Suppressor macrophage (primary cell): Measurements from ENCODE around the gene HIKESHI.
"Not testable (repeated sequence)": the region's sequence is repeated elsewhere in the genome, so short reads cannot be mapped to it uniquely, and the experiment has no call there.

Experiments used
- DNase-seq, 4 experiments: peaks; one replicate each; pipeline ENCODE4 v3.0.0-alpha.2; 2020 to 2022

HIKESHI gene

GRCh38 chr11:86294026-86294425 lies 8.0 kb upstream of the HIKESHI start:
- no peak for DNase-seq

- DNase-seq: no peak
These were observed 323 bp upstream of the HIKESHI start for GRCh38 chr11:86301742-86302091.

DNA sequence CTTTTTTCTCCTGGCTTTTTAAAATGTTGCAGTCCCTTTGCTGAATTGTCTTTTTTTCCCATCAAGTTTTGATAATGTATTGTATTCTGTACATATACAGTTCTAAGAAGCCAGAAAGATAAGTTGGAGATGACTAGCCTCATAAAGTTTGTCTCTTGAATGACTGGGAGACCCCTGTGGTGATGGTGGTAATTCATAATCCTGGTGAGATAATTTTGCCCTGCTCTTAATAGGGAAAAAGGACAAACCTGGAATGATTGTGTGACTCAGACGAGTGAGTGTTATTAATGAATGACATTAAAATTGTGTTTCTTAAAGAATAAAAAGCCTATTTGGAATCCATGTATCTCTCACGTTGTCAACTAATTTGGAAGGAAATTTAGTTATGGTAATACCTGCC lies 1.2 kb downstream of the HIKESHI start:
- no peak for DNase-seq

- not testable (repeated sequence) for DNase-seq
These were observed 6.7 kb downstream of the HIKESHI start for GRCh38 chr11:86308710-86309109.

GRCh38 chr11:86313793-86314192 lies 11.8 kb downstream of the HIKESHI start:
- no peak for DNase-seq

DNA sequence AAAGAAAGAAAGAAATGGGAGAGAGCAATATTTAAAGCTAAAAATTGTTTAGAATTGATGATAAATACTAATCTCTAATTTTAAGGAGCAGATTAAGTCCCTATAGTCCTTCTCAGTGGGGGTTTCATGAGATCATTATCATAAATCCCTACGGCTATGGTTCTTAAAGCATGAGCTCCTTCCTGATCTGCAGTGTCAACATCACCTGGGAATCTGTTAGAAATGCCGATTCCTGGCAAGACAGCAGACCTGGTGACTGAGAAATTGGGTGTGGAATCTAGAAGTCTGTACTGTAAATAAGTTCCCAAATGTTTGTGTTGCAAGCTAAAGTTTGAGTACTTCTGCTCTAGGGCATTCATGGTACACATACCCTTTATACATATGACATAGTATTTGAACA lies 12.6 kb downstream of the HIKESHI start:
- no peak for DNase-seq

- DNase-seq: no peak
These were observed 33.2 kb downstream of the HIKESHI start for GRCh38 chr11:86335131-86335767.

GRCh38 chr11:86337227-86337626 lies 35.2 kb downstream of the HIKESHI start:
- DNase-seq: no peak

GRCh38 chr11:86341382-86341781 lies 39.3 kb downstream of the HIKESHI start:
- DNase-seq: no peak

DNA sequence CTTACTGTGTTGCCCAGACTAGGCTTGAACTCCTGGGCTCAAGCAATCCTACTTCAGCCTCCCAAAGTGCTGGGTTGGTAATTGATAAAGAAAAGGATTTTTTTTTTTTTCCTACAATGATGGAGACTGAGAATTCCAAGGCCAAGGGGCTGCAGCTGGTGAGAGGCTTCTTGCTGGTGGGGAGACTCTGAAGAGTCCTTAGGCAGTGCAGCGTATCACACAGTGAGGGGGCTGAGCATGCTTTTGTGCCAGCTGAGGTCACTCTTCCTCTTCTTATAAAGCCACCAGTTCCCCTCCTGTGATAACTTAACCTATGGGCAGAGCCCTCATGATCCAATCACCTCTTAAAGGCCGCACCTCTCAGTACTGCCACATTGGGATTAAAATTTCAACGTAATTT lies 44.5 kb downstream of the HIKESHI start:
- peak in 3 of 4 experiments; percentile 12 to 34 (median 16) for DNase-seq

DNA sequence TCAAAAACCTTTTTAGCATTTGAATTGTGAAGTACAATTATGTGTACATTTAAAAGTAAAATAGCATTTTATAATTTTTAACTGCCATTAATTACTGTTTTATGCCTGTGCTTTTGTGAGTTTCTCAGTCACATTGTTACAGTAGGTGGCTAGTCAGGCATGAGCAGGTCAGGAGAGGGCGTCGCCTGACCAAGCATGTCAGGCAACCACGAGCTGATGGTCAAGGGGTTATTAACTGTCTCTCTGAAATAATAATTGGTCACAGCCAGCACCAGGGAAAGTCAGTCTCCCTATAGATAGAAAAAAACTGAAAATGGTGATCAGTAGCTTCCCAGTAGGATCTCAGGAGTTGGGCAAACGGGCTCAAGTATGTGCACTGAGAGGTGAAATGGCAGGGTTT lies 53.2 kb downstream of the HIKESHI start:
- DNase-seq: no peak

- not testable (repeated sequence) for DNase-seq
These were observed 55.4 kb downstream of the HIKESHI start for GRCh38 chr11:86357412-86357811.

DNA sequence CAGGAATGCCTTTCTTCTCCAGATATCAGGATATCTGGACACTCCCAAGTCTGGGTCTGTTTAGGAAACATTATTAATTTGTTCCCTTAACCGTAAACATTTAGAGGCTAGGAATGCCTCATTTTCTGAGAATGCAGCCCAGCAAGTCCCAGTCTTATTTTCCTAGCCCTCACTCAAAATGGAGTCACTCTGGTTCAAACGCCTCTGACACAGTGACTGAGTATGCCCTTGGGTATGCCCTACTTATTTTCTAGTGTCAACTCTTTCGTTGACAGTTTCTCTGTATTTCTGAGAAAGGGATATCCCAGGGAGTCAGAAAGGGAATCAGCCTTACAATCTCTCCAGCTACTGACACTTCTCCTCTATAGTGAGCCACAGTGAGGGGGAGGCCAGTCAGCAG lies 56.7 kb downstream of the HIKESHI start:
- no peak for DNase-seq

DNA sequence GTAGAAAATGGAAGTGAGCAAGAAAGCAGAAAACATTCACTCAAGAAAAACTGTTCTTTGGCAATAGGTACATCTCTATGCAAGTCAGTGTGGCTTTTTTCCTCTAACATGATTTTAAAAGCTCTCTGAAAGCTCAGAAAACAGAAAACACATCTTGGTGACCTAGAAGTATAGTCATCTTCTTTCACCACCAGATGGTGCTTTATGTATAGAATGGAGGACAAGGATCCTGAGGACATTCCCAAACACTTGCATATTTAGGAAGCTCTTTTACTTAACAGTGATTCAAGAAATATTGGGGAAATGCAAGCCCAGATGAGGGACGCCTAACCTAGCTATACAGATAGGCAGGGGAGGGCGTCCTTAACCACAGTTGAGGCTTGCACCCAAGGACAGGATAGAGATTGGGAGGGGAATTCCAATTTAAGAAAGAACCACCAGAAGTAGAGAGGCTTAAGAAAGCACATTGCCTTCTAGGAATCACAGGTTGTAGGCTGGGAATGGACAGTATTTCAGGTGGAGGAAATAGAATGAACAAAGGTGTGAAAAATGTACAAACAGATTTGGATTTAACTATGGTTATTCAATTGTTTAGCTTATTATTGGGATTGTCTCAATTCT lies 58.8 kb downstream of the HIKESHI start:
- DNase-seq: peak in 1 of 4 experiments; percentile 11

DNA sequence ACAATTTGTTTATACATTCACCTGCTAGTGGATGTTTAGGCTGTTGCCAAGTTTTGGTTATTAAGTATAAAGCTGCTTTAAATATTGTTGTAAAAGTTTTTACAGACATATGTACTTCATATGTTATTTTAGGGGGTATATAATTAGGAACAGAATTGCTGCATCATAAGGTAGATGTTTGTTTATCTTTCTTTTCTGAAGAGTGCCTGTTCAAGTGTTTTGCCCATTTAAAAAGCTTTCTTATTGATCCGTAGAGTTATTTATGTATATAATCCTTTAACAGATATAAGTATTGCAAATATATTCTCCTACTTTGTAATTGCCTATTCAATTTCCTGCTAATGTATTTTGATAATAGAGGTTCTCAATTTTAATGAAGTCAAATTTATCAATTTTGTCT lies 61.4 kb downstream of the HIKESHI start:
- no peak for DNase-seq

- no peak for DNase-seq
These were observed 63.5 kb downstream of the HIKESHI start for GRCh38 chr11:86365546-86365945.

DNA sequence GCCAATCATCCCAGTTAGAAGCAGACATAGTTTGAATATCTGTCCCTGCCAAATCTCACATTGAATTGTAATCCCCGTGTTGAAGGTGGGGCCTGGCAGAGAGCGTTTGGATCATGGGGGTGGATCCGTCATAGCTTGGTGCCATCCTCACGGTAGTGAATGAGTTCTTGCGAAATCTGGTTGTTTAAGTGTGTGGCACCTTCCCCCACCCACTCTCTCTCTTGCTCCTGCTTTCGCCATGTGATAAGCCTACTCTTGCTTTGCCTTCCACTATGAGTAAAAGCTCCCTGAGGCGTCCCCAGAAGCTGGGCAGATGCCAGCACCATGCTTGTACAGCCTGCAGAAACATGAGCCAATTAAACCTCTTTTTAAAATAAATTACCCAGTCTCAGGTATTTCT lies 67.6 kb downstream of the HIKESHI start:
- no peak for DNase-seq

DNA sequence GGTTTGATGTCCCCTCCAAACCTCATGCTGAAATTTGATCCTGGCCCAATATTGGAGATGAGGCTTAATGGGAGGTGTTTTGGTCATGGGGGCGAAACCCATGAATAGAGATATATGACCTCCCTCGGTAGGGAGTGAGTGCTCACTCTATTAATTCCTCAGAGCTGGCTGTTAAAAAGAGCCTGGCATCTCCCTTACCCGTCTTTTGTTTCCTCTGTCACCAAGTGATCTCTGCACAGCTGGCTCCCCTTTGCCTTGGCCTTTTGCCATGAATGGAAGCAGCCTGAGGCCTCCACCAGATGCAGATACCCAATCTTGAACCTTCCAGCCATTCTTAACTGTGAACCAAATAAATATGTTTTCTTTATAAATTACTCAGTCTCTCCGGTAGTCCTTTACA lies 68.1 kb downstream of the HIKESHI start:
- DNase-seq: no peak

DNA sequence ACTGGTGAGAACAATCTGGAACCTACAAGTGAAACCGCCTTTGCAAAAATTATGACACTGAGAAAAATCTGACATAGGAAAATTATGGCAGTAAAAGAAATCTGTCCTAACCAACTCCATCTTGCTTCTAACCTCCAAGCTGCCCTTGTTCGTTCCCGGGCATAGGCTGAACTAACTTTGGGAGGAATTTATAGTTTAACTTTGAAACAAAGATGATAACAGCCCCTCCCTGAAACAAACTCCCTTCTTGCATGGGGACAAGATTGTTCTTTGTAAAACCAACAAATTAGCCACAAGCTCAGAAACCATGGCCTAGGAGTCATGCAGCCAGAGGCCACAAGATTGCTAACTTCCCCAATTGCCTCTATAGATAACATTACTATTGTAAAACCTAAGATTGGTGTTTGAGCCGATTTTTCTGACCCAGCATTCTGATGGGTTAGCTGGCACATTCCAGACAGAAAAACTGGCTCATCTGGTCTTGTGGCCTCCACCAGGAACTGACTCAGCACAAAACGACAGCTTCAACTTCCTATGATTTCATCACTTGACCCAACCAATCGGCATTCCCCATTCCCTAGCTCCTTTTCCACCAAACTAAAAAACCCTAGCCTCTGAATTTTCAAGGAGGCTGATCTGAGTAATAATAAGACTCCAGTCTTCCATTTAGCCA lies 69.0 kb downstream of the HIKESHI start:
- DNase-seq: peak; percentile 15 to 54 (median 29)

DNA sequence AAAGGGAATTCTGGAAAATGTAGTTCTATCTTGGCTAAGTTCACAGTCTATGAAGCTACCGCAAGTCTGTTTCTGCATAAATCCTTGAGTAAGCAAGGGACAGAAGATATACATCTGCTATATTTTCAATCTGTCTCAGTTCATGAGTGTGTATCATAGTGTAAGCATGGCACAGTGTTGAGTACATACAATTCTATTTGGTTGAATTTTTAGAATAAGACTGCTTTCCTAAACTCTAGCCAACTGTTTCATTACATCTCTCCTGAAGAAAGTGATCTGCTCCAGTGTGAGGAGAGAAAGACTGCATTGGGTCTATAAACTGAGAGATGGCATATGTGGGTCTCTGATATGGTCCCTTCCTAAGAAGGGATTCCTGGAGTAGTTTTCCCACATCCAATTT lies 70.0 kb downstream of the HIKESHI start:
- no peak for DNase-seq

- no peak for DNase-seq
These were observed 70.5 kb downstream of the HIKESHI start for GRCh38 chr11:86372586-86372985.

DNA sequence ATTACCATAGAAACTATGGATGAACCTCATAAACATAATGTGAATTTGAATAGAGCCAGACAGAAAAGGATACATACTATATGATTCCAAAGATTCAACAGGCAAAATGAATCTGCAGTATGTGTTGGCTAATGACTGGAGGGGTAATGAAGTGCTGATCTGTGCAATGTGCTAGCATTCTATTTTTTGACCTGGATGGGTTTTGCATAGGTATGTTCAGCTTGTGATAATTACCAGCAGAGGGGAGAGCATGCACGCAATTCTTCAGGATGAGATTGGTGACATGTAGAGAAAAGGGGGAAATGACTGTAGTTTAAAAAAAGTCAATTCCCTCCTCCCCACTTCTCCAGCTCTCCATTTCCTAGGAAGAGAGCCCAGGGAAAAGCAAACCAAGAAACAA lies 72.0 kb downstream of the HIKESHI start:
- DNase-seq: no peak

DNA sequence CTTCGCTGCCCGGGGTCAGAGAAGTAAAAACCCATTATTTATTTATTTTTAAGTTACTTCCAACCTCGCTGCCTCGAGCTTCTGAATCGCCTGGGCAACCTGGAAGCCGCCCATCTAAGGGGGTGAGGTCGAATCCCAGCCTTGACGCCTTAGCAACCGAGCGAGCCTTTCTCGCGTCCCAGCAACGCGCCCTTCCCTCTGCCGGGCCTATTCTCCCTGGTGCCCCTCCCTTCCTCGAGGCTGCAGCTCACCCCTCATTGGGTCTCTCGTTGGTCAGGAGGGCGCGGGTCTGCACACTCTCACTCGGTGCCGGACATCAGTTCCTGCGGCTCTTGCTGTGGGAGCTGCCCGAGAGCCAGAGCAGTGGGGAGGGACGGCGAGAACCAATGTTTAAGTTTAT lies 72.5 kb downstream of the HIKESHI start, which contains the start of gene CCDC81:
TSS of gene CCDC81 (plus strand) at position 302 of the 400 bp plus-strand sequence. CDS start 277 bp downstream, outside the sequence.
- no peak for DNase-seq

DNA sequence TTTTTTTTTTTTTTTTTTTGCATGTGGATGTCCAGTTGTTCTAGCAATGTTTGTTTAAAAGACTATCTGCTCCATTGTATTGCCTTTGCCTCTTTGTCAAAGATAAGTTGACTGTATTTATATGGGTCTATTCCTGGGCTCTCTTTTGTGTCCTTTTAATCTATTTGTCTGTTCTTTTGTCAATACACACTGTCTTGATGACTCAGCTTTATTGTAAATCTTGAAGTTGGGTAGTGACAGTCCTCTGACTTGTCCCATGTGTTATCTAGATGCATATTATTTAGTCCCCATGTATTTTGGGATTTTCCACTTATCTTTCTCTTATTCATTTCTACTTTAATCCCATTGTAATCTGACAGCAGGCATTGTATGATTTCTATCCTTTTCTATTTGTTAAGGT lies 75.9 kb downstream of the HIKESHI start:
- no peak for DNase-seq
